ENCODE data around the gene NIF3L1.

NIF3L1 gene, protein sequence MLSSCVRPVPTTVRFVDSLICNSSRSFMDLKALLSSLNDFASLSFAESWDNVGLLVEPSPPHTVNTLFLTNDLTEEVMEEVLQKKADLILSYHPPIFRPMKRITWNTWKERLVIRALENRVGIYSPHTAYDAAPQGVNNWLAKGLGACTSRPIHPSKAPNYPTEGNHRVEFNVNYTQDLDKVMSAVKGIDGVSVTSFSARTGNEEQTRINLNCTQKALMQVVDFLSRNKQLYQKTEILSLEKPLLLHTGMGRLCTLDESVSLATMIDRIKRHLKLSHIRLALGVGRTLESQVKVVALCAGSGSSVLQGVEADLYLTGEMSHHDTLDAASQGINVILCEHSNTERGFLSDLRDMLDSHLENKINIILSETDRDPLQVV

DNA sequence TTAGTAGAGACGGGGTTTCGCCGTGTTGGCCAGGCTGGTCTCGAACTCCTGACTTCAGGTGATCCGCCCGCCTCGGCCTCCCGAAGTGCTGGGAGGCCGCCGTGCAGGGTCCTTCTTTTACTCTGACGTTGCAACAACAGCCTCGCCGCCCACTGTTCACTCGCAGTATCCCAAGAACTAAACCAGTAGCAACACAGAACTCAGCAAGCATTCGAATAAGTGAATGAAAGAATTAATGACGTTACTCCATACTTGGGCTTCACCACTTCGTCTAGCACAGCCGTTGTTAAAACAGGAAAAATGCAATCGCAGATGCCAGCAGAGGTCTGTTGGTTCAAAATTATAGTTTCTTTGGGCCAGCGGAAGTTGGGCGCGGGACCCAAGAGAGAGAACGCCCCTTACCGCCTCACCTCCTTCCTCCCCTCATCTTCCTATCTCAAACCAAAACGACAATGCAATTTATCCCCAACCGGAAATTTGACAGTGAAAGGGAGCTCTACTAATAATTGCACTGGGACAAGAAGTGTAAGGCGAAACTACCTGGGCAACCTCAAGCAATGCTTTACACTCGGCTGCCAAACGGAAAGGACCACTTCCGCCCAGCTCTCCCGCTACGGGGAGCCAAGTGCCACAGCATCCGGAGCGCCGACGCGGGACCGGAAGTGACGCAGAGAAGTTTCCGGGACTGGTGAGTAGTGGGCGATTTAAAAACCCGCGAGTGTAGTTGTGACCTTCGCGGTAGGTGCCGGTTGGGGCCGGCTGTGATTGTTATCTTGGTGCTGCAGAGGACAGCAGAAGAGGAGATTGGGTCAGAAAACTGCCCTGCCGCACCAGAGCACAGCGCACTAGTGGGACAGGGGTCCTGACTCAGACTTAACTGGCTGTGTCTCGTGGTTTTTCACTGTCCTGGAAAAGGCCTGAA, at the start of gene NIF3L1, which contains the start of gene PPIL3:
Gene NIF3L1 (plus strand): TSS at position 668 of the 922 bp plus-strand sequence. CDS start 2,573 bp downstream, outside the sequence.
Gene PPIL3 (minus strand): TSS at position 374 of the 922 bp plus-strand sequence. CDS start 1,462 bp downstream, outside the sequence.
- TF ChIP-seq, protein P1, sequence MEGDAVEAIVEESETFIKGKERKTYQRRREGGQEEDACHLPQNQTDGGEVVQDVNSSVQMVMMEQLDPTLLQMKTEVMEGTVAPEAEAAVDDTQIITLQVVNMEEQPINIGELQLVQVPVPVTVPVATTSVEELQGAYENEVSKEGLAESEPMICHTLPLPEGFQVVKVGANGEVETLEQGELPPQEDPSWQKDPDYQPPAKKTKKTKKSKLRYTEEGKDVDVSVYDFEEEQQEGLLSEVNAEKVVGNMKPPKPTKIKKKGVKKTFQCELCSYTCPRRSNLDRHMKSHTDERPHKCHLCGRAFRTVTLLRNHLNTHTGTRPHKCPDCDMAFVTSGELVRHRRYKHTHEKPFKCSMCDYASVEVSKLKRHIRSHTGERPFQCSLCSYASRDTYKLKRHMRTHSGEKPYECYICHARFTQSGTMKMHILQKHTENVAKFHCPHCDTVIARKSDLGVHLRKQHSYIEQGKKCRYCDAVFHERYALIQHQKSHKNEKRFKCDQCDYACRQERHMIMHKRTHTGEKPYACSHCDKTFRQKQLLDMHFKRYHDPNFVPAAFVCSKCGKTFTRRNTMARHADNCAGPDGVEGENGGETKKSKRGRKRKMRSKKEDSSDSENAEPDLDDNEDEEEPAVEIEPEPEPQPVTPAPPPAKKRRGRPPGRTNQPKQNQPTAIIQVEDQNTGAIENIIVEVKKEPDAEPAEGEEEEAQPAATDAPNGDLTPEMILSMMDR (IDR thresholded peaks at IDR 0.05; ENCODE audit: extremely low read depth, missing control alignments), result no peak
- DNase-seq (ENCODE audit: low spot score), result peak; percentile 87

DNA sequence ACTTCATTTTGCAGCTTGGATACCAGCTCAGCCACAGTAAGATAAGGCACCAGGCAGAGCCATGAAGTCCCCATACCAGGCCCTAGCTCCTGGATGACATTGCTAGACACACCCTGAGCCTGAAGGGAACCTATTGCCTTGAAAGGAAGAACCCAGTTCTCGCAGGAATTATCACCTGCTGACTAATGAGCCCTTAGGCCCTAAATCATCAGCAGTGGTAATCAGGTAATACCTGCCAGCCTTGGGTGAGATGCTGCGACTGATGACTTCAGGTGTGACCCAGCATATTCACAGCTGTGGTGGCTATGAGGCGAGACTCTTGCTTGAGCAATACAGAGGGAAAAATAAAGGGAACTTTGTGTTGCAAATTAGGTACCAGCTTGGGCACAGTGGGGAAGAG, 49.7 kb upstream of the NIF3L1 start:
- DNase-seq (ENCODE audit: low spot score), result no peak
- TF ChIP-seq, protein P1 (IDR thresholded peaks at IDR 0.05; ENCODE audit: extremely low read depth, missing control alignments), result no peak

DNA sequence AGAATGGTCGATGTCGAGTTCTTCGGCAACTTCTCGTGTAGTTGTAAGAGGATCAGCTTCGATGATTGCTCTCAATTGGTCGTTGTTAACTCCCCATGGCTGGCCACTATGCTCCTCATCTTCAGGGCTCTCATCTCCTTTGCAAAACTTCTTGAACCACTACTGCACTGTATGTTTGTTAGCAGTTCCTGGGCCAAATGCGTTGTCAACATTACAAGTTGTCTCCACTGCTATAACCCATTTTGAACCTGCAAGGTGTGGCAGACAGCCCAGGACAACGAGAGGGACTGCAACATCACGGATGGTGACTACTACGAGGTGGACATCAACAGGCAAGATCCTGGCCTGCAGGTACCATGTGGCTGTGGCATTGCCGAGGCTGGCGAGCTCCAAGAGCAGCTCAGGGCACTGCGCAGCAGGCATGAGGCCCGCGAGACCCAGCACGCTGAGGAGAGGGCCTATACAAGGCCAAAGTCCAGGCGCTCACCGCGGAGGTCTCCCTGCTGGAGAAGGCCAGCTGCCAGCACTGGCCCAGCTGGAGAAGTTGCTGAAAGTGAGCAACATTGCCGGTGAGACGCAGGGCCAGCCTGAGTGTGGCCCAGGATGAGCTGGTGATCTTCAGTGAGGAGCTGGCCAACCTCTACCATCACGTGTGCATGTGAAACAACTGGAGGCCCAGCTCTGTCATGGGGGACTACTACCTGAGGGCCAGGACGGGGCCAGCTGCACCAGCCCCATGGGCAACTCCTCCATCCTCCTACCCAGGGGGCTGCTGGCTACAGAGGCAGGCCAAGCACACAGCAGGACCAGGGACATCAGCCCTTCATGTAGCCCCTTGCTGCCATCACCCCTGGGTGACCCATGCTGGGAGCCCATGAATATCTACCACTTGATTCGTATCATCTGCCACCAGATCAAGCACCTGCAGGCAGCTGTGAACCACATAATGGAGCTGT, 44.9 kb upstream of the NIF3L1 start:
- no peak for DNase-seq (ENCODE audit: low spot score)
- TF ChIP-seq, protein P1 (IDR thresholded peaks at IDR 0.05; ENCODE audit: extremely low read depth, missing control alignments), result no peak

DNA sequence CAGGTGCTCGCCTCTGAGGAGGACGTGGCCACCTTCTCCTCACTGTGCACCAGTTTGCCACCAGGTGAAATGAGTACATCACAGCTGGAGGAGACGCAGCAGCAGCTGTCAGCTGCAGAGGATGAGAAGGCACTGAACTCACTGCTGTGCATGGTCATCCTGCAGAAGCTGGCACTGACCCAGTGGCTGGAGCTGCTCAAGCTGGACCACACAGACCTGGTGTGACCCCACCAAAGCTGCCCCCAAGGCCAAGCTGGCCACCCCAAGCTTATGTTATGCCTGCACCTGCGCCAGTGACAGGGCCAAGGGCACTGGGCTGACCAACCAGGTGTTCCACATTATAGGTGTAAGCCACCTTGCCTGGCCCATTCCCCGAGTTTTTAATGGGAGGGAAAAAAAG, 44.0 kb upstream of the NIF3L1 start:
- no peak for DNase-seq (ENCODE audit: low spot score)
- TF ChIP-seq, protein P1 (IDR thresholded peaks at IDR 0.05; ENCODE audit: extremely low read depth, missing control alignments), result no peak

DNA sequence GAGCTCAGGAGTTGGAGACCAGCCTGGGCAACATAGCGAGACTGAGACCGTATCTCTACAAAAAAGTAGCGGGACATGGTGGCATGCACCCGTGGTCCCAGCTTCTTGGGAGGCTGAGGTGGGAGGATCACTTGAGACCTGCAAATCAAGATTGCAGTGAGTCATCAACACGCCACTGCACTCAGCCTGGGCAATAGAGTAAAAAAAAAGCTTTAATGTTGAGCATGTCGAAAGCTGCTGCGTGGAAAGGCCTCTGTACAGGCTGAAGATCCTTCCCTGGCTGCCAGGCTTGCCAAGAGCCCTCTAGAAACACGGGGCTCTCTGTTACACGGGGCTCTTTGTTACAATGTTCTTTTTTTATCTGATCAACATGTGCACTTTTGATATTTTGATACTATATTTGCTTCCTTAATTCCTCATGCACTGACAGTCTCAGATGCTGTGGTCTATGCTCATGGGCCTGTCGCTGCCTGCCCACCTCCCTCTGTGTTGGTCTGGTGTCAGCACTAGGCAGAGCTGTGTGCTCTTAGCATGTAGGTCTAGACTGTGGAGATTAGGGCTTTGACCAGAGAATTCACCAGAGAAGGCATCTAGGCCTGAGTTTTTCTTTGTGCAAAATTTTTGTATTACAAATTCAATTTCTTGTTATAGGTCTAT, 43.4 kb upstream of the NIF3L1 start:
- TF ChIP-seq, protein P1 (IDR thresholded peaks at IDR 0.05; ENCODE audit: extremely low read depth, missing control alignments), result no peak
- DNase-seq (ENCODE audit: low spot score), result no peak

DNA sequence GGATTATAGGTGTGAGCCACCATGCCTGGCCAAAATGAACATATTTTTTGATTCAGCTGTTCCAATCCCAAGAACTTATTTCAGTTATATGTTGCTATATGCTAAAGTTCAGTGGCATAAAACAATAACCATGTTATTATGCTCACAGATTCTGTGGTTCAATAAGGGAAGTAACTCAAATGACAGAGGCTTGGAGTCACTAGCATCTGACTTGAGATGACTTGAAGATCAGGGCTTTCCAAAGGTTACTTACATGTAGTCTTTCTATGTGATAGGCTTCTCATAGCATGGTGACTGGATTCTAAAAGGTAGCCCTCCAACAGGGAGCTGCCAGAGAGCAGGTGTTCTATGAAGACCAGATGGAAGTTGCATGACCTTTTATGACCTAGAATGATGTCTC, 41.9 kb upstream of the NIF3L1 start:
- DNase-seq (ENCODE audit: low spot score), result no peak
- TF ChIP-seq, protein P1 (IDR thresholded peaks at IDR 0.05; ENCODE audit: extremely low read depth, missing control alignments), result no peak

All from GM20000 (cell line).